Ovary (tissue), 9 donors: ENCODE results near the gene CORO1A. TPM values are rescaled to one million over a fixed set of nuclear protein-coding genes. Genes with fewer than 3 reads are reported as not detected.

Experiments
- DNase-seq, 5 donors: peaks; one replicate each; pipeline ENCODE4 v3.0.0-alpha.2; 2019 to 2020
- H3K27ac ChIP-seq, 2 donors: fragments of 200-600 bp; one replicate each; pipeline versions ENCODE4 v1.5.1 to v1.8.0; 2019 to 2022
- H3K27me3 ChIP-seq: fragments of 200-600 bp; one replicate; pipeline ENCODE4 v1.8.0; 2022
- H3K36me3 ChIP-seq: fragments of 200-600 bp; sonication (generic); one replicate; pipeline ENCODE4 v1.5.1; 2019
- H3K4me1 ChIP-seq: one replicate; pipeline ENCODE4 v1.8.1; 2013; ENCODE audit warnings: mild to moderate bottlenecking, moderate library complexity; ENCODE audit not compliant: insufficient read depth
- H3K4me3 ChIP-seq: fragments of 200-600 bp; sonication (generic); one replicate; pipeline ENCODE4 v1.5.1; 2017
- H3K9me3 ChIP-seq, 2 donors: fragments of 200-600 bp in 1 of 2; sonication (generic) in 1 of 2; one replicate each; pipeline versions ENCODE4 v1.5.1 to v1.8.1; 2013 to 2019; ENCODE audit warnings: mild to moderate bottlenecking in 1 of 2, moderate library complexity in 1 of 2
- EP300 ChIP-seq: sonication (generic); formaldehyde crosslinking; IDR thresholded peaks from one replicate; pipeline ENCODE4 v1.6.1; 2017; ENCODE audit warnings: antibody characterized with exemption
- POLR2A ChIP-seq: fragments of 450-650 bp; IDR thresholded peaks from one replicate; pipeline ENCODE4 v1.6.1; 2017; ENCODE audit warnings: antibody characterized with exemption, mild to moderate bottlenecking, moderate library complexity
- WGBS, 3 donors: extraction: QIAGEN DNeasy Blood & Tissue Kit in 1 of 3; methylation state at CpG; one replicate each; pipeline versions ENCODE4 v1.1.5 to v1.1.7; 2013 to 2017; 5-methylcytosine and 5-hydroxymethylcytosine counted together
- intact Hi-C, 4 donors: fragments of 100-400 bp; cut with DNase I; formaldehyde crosslinking; loops; one replicate each; pipeline versions ENCODE4 v1.11.0 to v1.15.1; 2022 to 2023
- polyA plus RNA-seq, 2 donors: library from polyadenylated mRNA; stranded (reverse); fragments of 200-250 nt in 1 of 2; fragments of 350-450 nt in 1 of 2; fragmentation: Illumina TruSeq in 1 of 2; extraction: RNeasy Lipid Tissue Mini Kit (QIAGEN cat#74804) in 1 of 2; gene quantifications; one replicate each; pipeline ENCODE4 v1.2.3, GENCODE V29; 2013 to 2014
- total RNA-seq, 7 donors: library from RNA; depleted of rRNA in 2 of 7; stranded (reverse); fragments of >200 nt in 2 of 7; fragmentation: NEBNext Ultra II Directional in 3 of 7; extraction: Animal tissue kit (Norgen Biotek cat#: 25700) in 3 of 7; gene quantifications; one replicate each; pipeline versions ENCODE4 v1.1.0 to v1.2.4, GENCODE V29; 2016 to 2023
- TF ChIP-seq, protein P1 (sequence below), 3 donors: fragments of 450-650 bp in 2 of 3; fragments of 200-600 bp in 1 of 3; IDR thresholded peaks; one replicate each; pipeline versions ENCODE4 v1.5.1 to v1.8.0; 2016 to 2022; ENCODE audit warnings: antibody characterized with exemption in 3 of 3, mild to moderate bottlenecking in 1 of 3
- donor health status: DM: no; HTN: no; CAD: no; lungs with moderate emphysema.
- donor health status: DM: no; HTN: no; CAD: no.
- donor health status: Bipolar disorder and iron deficiency.
- donor health status: DM: yes; HTN: yes; CAD: no.
- donor health status: DM: no; HTN: no; CAD: no.
- donor health status: DM: yes; HTN: yes; CAD: no.

Gene CORO1A
- total and polyA plus RNA-seq, 9 donors: 1.6 to 33.3 (median 12.2) TPM

DNA sequence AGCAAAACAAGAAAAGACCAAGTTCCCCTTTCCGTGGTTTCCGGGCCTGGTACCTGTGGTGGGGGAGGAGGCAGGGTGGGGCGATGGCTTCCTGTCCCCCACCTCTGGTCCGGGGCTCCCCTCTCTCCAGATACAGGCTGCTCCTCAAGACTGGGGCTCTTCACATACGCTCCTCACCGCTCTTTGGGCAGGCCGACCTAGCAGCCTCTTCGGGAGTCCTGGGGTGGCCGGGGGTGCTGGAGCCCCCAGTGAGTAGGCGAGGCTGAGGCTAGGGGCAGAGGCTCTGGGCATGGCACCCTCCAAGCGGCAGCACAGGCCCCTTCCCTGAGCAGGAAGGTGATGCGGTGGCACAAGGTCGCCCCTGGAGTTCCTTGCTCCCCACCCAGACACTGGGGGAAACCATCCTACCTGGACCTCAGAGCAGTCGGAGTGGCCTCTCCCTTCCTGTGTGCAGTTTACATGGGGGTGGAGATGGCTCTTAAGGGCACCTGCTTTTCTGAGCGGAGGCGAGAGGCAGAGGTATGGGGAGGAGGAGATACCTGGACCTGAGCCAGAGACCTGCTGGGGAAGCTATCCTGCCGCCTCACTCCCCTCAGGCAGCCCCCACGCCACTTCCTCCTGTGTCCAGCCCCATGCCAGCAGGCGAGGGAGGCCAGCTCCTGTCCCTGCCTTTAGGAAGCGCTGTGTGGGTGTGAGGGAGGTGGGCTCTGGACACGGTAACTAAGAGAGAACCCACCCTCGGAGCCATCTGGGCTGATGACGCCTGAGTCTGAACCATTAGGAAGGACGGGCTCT is 891 bp downstream of the CORO1A start:
- H3K36me3 ChIP-seq: no peaks in the 10 kb centered on the region
- intact Hi-C loops: loop anchor here in 1 of 4 donors (5.0 kb wide), 1 partner anchor 52 kb away; no protein-coding TSS in a partner anchor
- H3K9me3 ChIP-seq: no peaks in the 10 kb centered on the region
- no peaks in the 10 kb centered on the region for H3K27me3 ChIP-seq
- H3K4me1 ChIP-seq: peaks cover 8% of the 10 kb centered on the region
- H3K27ac ChIP-seq: no peak overlapping the region
- TF ChIP-seq POLR2A: no peak
- TF ChIP-seq EP300: no peak
- TF ChIP-seq, protein P1, sequence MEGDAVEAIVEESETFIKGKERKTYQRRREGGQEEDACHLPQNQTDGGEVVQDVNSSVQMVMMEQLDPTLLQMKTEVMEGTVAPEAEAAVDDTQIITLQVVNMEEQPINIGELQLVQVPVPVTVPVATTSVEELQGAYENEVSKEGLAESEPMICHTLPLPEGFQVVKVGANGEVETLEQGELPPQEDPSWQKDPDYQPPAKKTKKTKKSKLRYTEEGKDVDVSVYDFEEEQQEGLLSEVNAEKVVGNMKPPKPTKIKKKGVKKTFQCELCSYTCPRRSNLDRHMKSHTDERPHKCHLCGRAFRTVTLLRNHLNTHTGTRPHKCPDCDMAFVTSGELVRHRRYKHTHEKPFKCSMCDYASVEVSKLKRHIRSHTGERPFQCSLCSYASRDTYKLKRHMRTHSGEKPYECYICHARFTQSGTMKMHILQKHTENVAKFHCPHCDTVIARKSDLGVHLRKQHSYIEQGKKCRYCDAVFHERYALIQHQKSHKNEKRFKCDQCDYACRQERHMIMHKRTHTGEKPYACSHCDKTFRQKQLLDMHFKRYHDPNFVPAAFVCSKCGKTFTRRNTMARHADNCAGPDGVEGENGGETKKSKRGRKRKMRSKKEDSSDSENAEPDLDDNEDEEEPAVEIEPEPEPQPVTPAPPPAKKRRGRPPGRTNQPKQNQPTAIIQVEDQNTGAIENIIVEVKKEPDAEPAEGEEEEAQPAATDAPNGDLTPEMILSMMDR (IDR thresholded peaks at IDR 0.05): no peak
- H3K4me3 ChIP-seq: no peak overlapping the region
- WGBS, 3 donors: 8 to 13% (median 11%) methylated on average over 24 of the region's 24 CpGs
- DNase-seq: peak in 4 of 5 donors; percentile 21 to 47 (median 33)

DNA sequence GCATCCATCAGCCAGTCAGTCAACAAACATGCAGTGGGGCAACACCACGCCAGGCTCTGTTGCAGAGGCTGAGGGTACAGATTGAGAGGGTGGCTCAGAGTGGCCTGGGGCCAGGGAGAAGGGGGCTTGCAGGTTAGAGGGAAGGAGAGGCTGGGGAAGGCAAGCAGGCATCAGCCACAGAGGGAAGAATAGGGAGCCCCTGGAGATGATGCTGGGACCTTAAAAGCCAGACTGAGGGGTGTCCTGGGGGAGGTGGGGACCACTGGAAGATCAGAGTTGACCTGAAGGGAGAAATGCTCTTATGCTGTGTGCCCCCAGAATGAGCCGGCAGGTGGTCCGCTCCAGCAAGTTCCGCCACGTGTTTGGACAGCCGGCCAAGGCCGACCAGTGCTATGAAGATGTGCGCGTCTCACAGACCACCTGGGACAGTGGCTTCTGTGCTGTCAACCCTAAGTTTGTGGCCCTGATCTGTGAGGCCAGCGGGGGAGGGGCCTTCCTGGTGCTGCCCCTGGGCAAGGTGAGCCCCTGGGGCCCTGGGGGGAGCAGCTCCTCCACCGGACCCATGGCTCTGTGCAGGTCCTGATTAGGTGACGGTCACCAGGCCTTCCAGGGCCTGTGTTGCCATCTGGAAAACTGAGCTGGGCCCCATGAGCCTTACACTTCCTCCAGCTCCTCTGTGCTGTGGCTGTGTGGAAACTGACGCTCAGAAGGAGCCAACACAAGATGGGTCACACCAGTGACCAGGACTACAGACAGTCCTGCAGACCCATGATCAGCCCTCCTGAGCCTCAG is 1.7 kb downstream of the CORO1A start:
- Histone ChIP-seq H3K27me3 (no peaks in the 10 kb centered on the region), H3K27ac (no peak overlapping the region), H3K36me3 (no peaks in the 10 kb centered on the region), H3K4me3 (no peak overlapping the region), H3K4me1 (peaks cover 8% of the 10 kb centered on the region), H3K9me3 (no peaks in the 10 kb centered on the region)
- no peak for TF ChIP-seq EP300
- TF ChIP-seq, protein P1 (IDR thresholded peaks at IDR 0.05): no peak
- TF ChIP-seq POLR2A: no peak
- peak in 2 of 5 donors; percentile 23 to 24 for DNase-seq
- intact Hi-C loops: loop anchor here in 1 of 4 donors (5.0 kb wide), 1 partner anchor 53 kb away; no protein-coding TSS in a partner anchor
- WGBS, 3 donors: 45 to 77% (median 50%) methylated on average over 13 of the region's 13 CpGs

DNA sequence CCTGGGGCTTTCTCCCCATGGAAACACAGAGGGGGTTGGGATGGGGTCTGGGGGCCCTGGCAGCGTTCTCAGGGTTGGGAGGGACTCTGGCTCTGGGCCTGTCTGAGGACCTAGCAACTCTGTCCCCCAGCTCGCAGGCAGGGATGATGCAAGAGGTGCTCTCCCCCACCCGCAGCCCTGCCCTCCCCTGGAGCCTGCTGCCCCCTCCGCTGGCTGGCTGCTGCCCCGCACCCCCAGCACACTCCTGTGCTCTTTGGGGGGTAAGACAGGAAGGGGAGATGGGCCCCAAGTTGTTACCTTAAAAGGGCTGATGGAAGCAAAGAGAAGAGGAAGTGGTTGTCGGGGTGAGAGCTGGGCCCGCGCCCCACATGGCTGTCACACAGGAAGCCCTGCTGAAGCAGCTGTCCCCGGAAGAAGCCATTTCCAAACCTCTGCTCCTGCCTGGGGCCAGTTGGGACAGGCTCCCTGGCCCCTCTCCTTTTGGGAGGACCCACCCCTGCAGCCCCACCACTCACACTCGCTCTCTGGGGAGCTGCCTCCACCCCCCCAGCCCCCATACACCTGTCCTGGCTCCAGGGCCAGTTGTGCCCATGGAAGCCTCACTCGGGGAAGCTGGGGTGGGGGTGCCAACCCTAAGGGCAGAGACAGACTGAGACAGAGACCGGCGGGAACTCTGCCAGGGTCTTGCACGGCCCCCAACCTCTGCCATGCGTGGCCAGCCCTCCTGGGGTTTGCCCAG is 2.5 kb downstream of the CORO1A start:
- no peaks in the 10 kb centered on the region for H3K36me3 ChIP-seq
- H3K27ac ChIP-seq: no peak overlapping the region

DNA sequence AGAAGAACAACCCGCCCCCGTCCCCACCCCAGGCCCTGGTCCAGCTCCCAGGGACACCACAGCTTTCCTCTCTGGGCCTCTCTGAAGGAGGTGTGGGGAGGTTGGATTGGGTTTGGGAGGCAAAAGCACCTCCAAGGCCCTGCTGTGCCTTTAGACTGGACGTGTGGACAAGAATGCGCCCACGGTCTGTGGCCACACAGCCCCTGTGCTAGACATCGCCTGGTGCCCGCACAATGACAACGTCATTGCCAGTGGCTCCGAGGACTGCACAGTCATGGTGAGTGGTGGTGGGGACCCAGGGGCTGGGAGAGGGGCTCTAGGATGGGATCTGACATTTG is 3.0 kb downstream of the CORO1A start:
- intact Hi-C loops: no loop called here
- Histone ChIP-seq H3K27me3 (no peaks in the 10 kb centered on the region), H3K4me3 (no peak overlapping the region), H3K4me1 (peaks cover 8% of the 10 kb centered on the region), H3K36me3 (no peaks in the 10 kb centered on the region), H3K27ac (no peak overlapping the region), H3K9me3 (no peaks in the 10 kb centered on the region)
- no peak for DNase-seq
- TF ChIP-seq, protein P1 (IDR thresholded peaks at IDR 0.05): no peak
- no peak for TF ChIP-seq EP300
- TF ChIP-seq POLR2A: no peak
- 82 to 91% (median 91%) methylated on average over 9 of the region's 9 CpGs for WGBS, 3 donors

More for the DNA sequence above, 2.5 kb downstream of the CORO1A start:
- DNase-seq: peak in 2 of 5 donors; percentile 27 to 35
- peaks cover 8% of the 10 kb centered on the region for H3K4me1 ChIP-seq
- no peaks in the 10 kb centered on the region for H3K9me3 ChIP-seq
- intact Hi-C loops: no loop called here
- WGBS, 3 donors: 78 to 85% (median 81%) methylated on average over 15 of the region's 15 CpGs
- no peak overlapping the region for H3K4me3 ChIP-seq
- TF ChIP-seq, protein P1 (IDR thresholded peaks at IDR 0.05): no peak
- no peaks in the 10 kb centered on the region for H3K27me3 ChIP-seq
